H9 (cell line): ENCODE results near the gene ZNF286A. TPM values are rescaled to one million over a fixed set of nuclear protein-coding genes. Genes with fewer than 3 reads are reported as not detected.
"Not testable (repeated sequence)": the region's sequence is repeated elsewhere in the genome, so short reads cannot be mapped to it uniquely, and the experiment has no call there.

Experiments
- DNase-seq: peaks from one replicate; pipeline ENCODE4 v3.0.0-alpha.2; 2017
- H2AFZ ChIP-seq: one replicate; pipeline ENCODE4 v1.6.1; 2013; ENCODE audit warnings: mild to moderate bottlenecking, low read length, control low read depth, moderate library complexity
- H2AK5ac ChIP-seq: 2 replicates; pipeline ENCODE4 v1.6.1; 2013; ENCODE audit warnings: low read length, control low read depth, mixed read lengths; ENCODE audit not compliant: insufficient read length
- H2BK120ac ChIP-seq: one replicate; pipeline ENCODE4 v1.6.1; 2013; ENCODE audit warnings: low read depth, mild to moderate bottlenecking, low read length, control low read depth, inconsistent platforms; ENCODE audit not compliant: poor library complexity, severe bottlenecking
- H2BK12ac ChIP-seq: 2 replicates; pipeline ENCODE4 v1.6.1; 2013; ENCODE audit warnings: low read length, control low read depth, mixed read lengths, low read depth; ENCODE audit not compliant: insufficient read length
- H2BK15ac ChIP-seq: 2 replicates; pipeline ENCODE4 v1.6.1; 2013; ENCODE audit warnings: low read depth, low read length, control low read depth
- H2BK20ac ChIP-seq: one replicate; pipeline ENCODE4 v1.6.1; 2013; ENCODE audit warnings: low read depth, mild to moderate bottlenecking, low read length, control low read depth, inconsistent platforms; ENCODE audit not compliant: poor library complexity, severe bottlenecking
- H2BK5ac ChIP-seq: 2 replicates; pipeline ENCODE4 v1.6.1; 2013; ENCODE audit warnings: low read length, control low read depth, mixed read lengths; ENCODE audit not compliant: insufficient read length
- H3K14ac ChIP-seq: 2 replicates; pipeline ENCODE4 v1.6.1; 2013; ENCODE audit warnings: low read length, control low read depth; ENCODE audit not compliant: insufficient read depth
- H3K18ac ChIP-seq: 2 replicates; pipeline ENCODE4 v1.6.1; 2013; ENCODE audit warnings: low read depth, mild to moderate bottlenecking, mixed read lengths, low read length, control low read depth; ENCODE audit not compliant: insufficient read length
- H3K23ac ChIP-seq: 2 replicates; pipeline ENCODE4 v1.6.1; 2013; ENCODE audit warnings: low read length, control low read depth, mixed read lengths, low read depth; ENCODE audit not compliant: insufficient read length
- H3K23me2 ChIP-seq: 2 replicates; pipeline ENCODE4 v1.6.1; 2013; ENCODE audit warnings: low read depth, mild to moderate bottlenecking, mixed read lengths, low read length, control low read depth; ENCODE audit not compliant: insufficient read length, poor library complexity, severe bottlenecking
- H3K27ac ChIP-seq: 2 replicates; pipeline ENCODE4 v1.5.1; 2013; ENCODE audit warnings: low read length, control low read depth, mixed read lengths, low read depth; ENCODE audit not compliant: insufficient read length
- H3K27me3 ChIP-seq: 2 replicates; pipeline ENCODE4 v1.6.1; 2013; ENCODE audit warnings: low read length, control low read depth, inconsistent platforms; ENCODE audit not compliant: insufficient read depth
- H3K4ac ChIP-seq: 2 replicates; pipeline ENCODE4 v1.6.1; 2013; ENCODE audit warnings: low read depth, mild to moderate bottlenecking, control low read depth, inconsistent platforms, low read length, moderate library complexity
- H3K4me1 ChIP-seq: 2 replicates; pipeline ENCODE4 v1.6.1; 2013; ENCODE audit warnings: low read length, control low read depth, inconsistent platforms; ENCODE audit not compliant: insufficient read depth
- H3K4me2 ChIP-seq: 2 replicates; pipeline ENCODE4 v1.6.1; 2013; ENCODE audit warnings: low read length, control low read depth, mixed read lengths; ENCODE audit not compliant: insufficient read length, insufficient read depth
- H3K56ac ChIP-seq: 2 replicates; pipeline ENCODE4 v1.6.1; 2013; ENCODE audit warnings: low read depth, mild to moderate bottlenecking, mixed read lengths, low read length, control low read depth; ENCODE audit not compliant: insufficient read length
- H3K79me1 ChIP-seq: 2 replicates; pipeline ENCODE4 v1.6.1; 2013; ENCODE audit warnings: low read depth, mild to moderate bottlenecking, moderate library complexity, low read length, control low read depth, inconsistent platforms; ENCODE audit not compliant: insufficient read depth, poor library complexity, severe bottlenecking
- H3K79me2 ChIP-seq: 2 replicates; pipeline ENCODE4 v1.6.1; 2013; ENCODE audit warnings: low read length, control low read depth, inconsistent platforms; ENCODE audit not compliant: insufficient read depth
- H3K9ac ChIP-seq: 2 replicates; pipeline ENCODE4 v1.6.1; 2013; ENCODE audit warnings: low read length, control low read depth, mixed read lengths; ENCODE audit not compliant: insufficient read length; ENCODE audit errors: extremely low read depth
- H3K9me3 ChIP-seq: one replicate; pipeline ENCODE4 v1.6.1; 2013; ENCODE audit warnings: low read depth, low read length, inconsistent platforms; ENCODE audit not compliant: control insufficient read depth
- H3T11ph ChIP-seq: one replicate; pipeline ENCODE4 v1.6.1; 2013; ENCODE audit warnings: mild to moderate bottlenecking, low read length, control low read depth, inconsistent platforms
- H4K20me1 ChIP-seq: one replicate; pipeline ENCODE4 v1.6.1; 2013; ENCODE audit not compliant: control insufficient read depth, insufficient read length, insufficient read depth
- H4K5ac ChIP-seq: 2 replicates; pipeline ENCODE4 v1.6.1; 2013; ENCODE audit warnings: low read depth, mild to moderate bottlenecking, mixed read lengths, low read length, control low read depth; ENCODE audit not compliant: insufficient read length
- H4K8ac ChIP-seq: replicated peaks from 2 replicates; pipeline ENCODE4 v1.6.1; 2013; ENCODE audit warnings: low read length, control low read depth, mixed read lengths, low read depth; ENCODE audit not compliant: insufficient read length
- H4K91ac ChIP-seq: 2 replicates; pipeline ENCODE4 v1.6.1; 2013; ENCODE audit warnings: low read depth, mild to moderate bottlenecking, moderate library complexity, mixed read lengths, low read length, control low read depth; ENCODE audit not compliant: insufficient read length
- H3K27ac Mint-ChIP-seq, 3 experiments: 2 replicates in 2 of 3; 3 replicates in 1 of 3; pipeline ENCODE4 v1.8.0; 2020 to 2021; ENCODE audit warnings: mixed read lengths in 3 of 3, mild to moderate bottlenecking in 1 of 3, moderate library complexity in 1 of 3
- H3K27me3 Mint-ChIP-seq: 2 replicates; pipeline ENCODE4 v1.8.0; 2021; ENCODE audit warnings: low read depth, mild to moderate bottlenecking, moderate library complexity, mixed read lengths
- H3K36me3 Mint-ChIP-seq, 3 experiments: 2 replicates in 2 of 3; 3 replicates in 1 of 3; pipeline ENCODE4 v1.8.0; 2020 to 2021; ENCODE audit warnings: low read depth in 3 of 3, mixed read lengths in 3 of 3; ENCODE audit not compliant: insufficient read depth in 1 of 3
- H3K4me1 Mint-ChIP-seq, 2 experiments: 2 replicates each; pipeline ENCODE4 v1.8.0; 2020; ENCODE audit warnings: mixed read lengths in 2 of 2
- H3K4me3 Mint-ChIP-seq, 2 experiments: 2 replicates in 1 of 2; 3 replicates in 1 of 2; pipeline ENCODE4 v1.8.0; 2020 to 2021; ENCODE audit warnings: mild to moderate bottlenecking in 2 of 2, mixed read lengths in 2 of 2, moderate library complexity in 1 of 2
- H3K9me3 Mint-ChIP-seq, 2 experiments: 2 replicates in 1 of 2; 3 replicates in 1 of 2; pipeline ENCODE4 v1.8.0; 2020; ENCODE audit warnings: mild to moderate bottlenecking in 2 of 2, mixed read lengths in 2 of 2, moderate library complexity in 1 of 2
- WGBS: extraction: QIAGEN DNeasy Blood & Tissue Kit; methylation state at CpG from one replicate; pipeline ENCODE4 v1.1.7; 2013; ENCODE audit warnings: missing lambda C conversion rate, low lambda C conversion rate, mixed read lengths; ENCODE audit not compliant: insufficient read length; ENCODE audit errors: extremely low coverage; 5-methylcytosine and 5-hydroxymethylcytosine counted together
- long read RNA-seq: library from polyadenylated mRNA; unstranded; transcript quantifications from one replicate; pipeline ENCODE4 v2.0.0, GENCODE V29; 2020
- total RNA-seq: library from RNA; stranded (reverse); gene quantifications from 2 replicates; pipeline ENCODE4 v1.2.1, GENCODE V29; 2021

ZNF286A gene
- 101 and 109 TPM in 2 replicates for total RNA-seq
- long read RNA-seq, full-length matches to known transcripts: 126 of 200 reads
- long read RNA-seq, partial matches to known transcripts: 54 of 200 reads
- long read RNA-seq, other reads (novel, unspliced or antisense): 20 of 200 reads

DNA sequence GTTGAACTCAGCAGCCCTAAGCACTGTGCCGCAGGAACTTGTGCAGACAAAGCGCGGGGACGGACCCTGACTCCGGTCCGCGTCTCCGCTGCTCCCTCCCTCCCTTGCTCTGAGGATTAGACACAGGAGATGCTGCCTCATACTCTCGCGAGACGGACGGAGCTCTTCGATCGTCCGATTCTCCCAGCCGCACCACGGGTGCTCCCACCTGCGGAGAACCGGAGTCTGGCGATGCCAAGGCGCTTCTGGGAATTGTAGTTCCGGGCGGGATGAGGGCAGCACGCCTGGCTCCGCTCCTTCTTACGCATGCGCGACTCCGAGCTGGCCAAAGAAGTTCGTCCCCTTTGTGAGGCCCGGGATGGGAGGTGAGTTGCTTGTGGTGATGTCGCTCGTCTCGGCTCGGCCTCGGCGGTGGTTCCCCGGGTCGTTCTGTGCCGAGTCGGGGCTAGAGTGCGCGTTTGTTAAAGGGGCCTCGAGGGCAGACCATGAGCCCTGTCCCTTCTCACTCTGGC lies at the start of gene ZNF286A:
Gene ZNF286A, plus strand, starts transcription at position 340 of the 512 bp plus-strand sequence. CDS start 578 bp downstream, outside the sequence.
- H3K27ac ChIP-seq, H3K27me3 Mint-ChIP-seq, H3K18ac ChIP-seq, H3K4me1 ChIP-seq, H2AFZ ChIP-seq, H2BK15ac ChIP-seq, H3K4ac ChIP-seq, H2BK120ac ChIP-seq, H3K9me3 Mint-ChIP-seq, H3T11ph ChIP-seq, H3K23me2 ChIP-seq, H4K91ac ChIP-seq, H2AK5ac ChIP-seq, H2BK5ac ChIP-seq, H3K56ac ChIP-seq, H4K5ac ChIP-seq, H2BK20ac ChIP-seq, H4K20me1 ChIP-seq, H3K4me1 Mint-ChIP-seq, H3K79me2 ChIP-seq, H3K27me3 ChIP-seq, H3K4me2 ChIP-seq, H2BK12ac ChIP-seq, H3K9me3 ChIP-seq, H3K79me1 ChIP-seq, H4K8ac ChIP-seq, H3K23ac ChIP-seq: not testable (repeated sequence)
- peaks cover 25 to 30% (median 26%) of the 10 kb centered on the region in 3 experiments for H3K36me3 Mint-ChIP-seq
- DNase-seq: peak; percentile 100
- no CpG with 5 or more reads among the region's 44 CpGs for WGBS
- H3K27ac Mint-ChIP-seq: peak within 1 kb of the TSS in 2 of 3 experiments; percentile 87 to 93; a peak in 4 of 7 replicates
- Histone ChIP-seq H3K9ac (peak within 1 kb of the TSS; percentile 37), H3K14ac (peak within 1 kb of the TSS; percentile 60; the same call in 1 of the 2 replicates)
- H3K4me3 Mint-ChIP-seq: peak within 1 kb of the TSS; percentile 87 to 90
